Activated naive CD4-positive, alpha-beta T cell treated with anti-CD3 and anti-CD28 coated beads, Interleukin-2, amount 10 ng/mL, durations not matched to agents 7 days and 5 days (primary cell): ENCODE data around the gene LAGE3.

ENCODE experiments used
- CTCF ChIA-PET: fragments of 350-600 bp; sonication (Branson Sonifier 250); formaldehyde crosslinking; loops from one replicate; lab custom pipeline; 2021; ENCODE audit warnings: antibody characterized with exemption; lab: Charles Lee
- DNase-seq: peaks from one replicate; pipeline ENCODE4 v3.0.0-alpha.2; 2020
- H3K27ac Mint-ChIP-seq: one replicate; pipeline ENCODE4 v1.8.0; 2021; ENCODE audit warnings: mild to moderate bottlenecking, moderate library complexity, mixed read lengths
- H3K27me3 Mint-ChIP-seq: one replicate; pipeline ENCODE4 v1.8.0; 2021; ENCODE audit warnings: mild to moderate bottlenecking, mixed read lengths
- H3K36me3 Mint-ChIP-seq: one replicate; pipeline ENCODE4 v1.8.0; 2021; ENCODE audit warnings: mixed read lengths
- H3K4me1 Mint-ChIP-seq: one replicate; pipeline ENCODE4 v1.8.0; 2021; ENCODE audit warnings: mixed read lengths
- H3K4me3 Mint-ChIP-seq: one replicate; pipeline ENCODE4 v1.8.0; 2021; ENCODE audit warnings: mild to moderate bottlenecking, moderate library complexity, mixed read lengths
- H3K9me3 Mint-ChIP-seq: one replicate; pipeline ENCODE4 v1.8.0; 2021; ENCODE audit warnings: mixed read lengths

Gene LAGE3

DNA sequence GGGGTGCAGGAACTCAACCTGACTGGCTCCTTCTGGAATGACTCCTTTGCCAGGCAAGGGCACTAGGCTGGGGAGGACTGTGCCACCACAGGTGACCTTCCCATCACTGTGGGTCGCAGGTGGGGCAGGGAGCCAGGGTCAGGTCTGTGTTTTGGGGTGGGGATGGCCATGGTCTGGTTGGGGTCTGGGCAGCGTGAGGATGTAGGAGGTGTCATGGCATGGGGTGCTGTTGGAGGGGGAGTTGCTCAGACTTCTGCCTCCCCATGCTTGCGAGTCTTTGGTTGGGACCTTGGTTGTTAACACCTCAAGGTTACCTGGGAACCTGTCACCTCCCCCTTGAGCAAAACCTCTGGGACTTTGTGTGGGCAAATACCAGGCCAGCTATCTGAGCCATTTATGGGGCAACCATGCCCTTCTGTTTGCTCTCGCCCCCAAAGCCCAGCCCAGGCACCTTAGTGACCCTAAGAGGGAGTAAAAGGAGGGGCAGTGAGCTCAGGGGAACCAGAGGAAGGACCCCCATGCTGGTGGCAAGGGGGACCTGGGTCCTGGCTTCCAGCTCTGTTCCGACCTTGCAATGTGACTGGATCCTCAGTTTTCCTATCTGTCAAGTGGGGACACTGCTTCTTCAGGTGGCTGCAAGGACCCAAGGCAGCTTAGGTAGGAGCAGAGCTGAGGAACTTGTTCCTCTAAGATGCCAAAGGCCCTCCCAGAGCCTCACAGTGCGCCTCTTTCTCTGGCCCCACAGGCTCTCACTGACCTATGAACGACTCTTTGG lies 44.5 kb downstream of the LAGE3 start:
- Mint-ChIP-seq H3K4me3 (no peak overlapping the region), H3K36me3 (peaks cover 16% of the 10 kb centered on the region), H3K4me1 (peaks cover 32% of the 10 kb centered on the region), H3K9me3 (no peaks in the 10 kb centered on the region), H3K27ac (no peak overlapping the region), H3K27me3 (peaks cover 4% of the 10 kb centered on the region)
- CTCF ChIA-PET, result no interaction called here
- no peak for DNase-seq

DNA sequence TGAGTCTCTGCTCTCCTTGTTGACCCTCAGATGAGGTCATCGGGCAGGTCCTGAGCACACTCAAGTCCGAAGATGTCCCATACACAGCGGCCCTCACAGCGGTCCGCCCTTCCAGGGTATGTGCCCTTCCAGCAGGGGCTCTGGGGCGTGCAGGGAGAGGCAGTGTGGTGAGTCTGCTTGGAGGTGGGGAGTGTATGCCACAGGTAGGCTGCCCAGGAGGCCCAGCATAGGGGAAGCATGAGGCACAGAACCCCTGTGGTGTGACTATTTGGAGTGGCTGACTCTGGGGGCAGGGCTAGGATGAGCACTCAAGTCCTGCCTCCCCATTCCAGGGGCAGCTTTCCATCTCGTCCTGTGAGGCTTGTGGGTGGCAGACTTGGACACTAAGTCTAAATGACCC lies 45.5 kb downstream of the LAGE3 start:
- CTCF ChIA-PET, result no interaction called here
- H3K4me1 Mint-ChIP-seq, result peaks cover 34% of the 10 kb centered on the region
- H3K36me3 Mint-ChIP-seq, result peaks cover 16% of the 10 kb centered on the region
- no peaks in the 10 kb centered on the region for H3K9me3 Mint-ChIP-seq
- no peak overlapping the region for H3K4me3 Mint-ChIP-seq
- H3K27me3 Mint-ChIP-seq, result peaks cover 4% of the 10 kb centered on the region
- no peak overlapping the region for H3K27ac Mint-ChIP-seq
- DNase-seq, result no peak

DNA sequence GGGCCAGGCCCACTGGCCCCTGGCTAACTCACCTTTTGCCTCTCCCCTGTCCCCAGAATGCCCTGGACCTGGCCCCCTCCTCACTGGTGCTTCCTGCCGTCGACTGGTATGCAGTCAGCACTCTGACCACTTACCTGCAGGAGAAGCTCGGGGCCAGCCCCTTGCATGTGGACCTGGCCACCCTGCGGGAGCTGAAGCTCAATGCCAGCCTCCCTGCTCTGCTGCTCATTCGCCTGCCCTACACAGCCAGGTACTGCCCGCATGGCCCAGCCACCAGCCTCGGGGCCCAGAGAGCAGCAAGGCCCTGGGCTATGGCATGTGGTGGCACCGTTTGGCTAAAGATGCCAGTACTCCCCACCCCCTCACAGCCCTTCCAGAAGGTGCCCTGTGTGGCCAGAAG lies 46.9 kb downstream of the LAGE3 start:
- no peaks in the 10 kb centered on the region for H3K9me3 Mint-ChIP-seq
- H3K27me3 Mint-ChIP-seq, result no peaks in the 10 kb centered on the region
- no peak overlapping the region for H3K4me3 Mint-ChIP-seq
- DNase-seq, result no peak
- H3K4me1 Mint-ChIP-seq, result peaks cover 34% of the 10 kb centered on the region
- H3K36me3 Mint-ChIP-seq, result peaks cover 14% of the 10 kb centered on the region
- no peak overlapping the region for H3K27ac Mint-ChIP-seq
- CTCF ChIA-PET, result no interaction called here

DNA sequence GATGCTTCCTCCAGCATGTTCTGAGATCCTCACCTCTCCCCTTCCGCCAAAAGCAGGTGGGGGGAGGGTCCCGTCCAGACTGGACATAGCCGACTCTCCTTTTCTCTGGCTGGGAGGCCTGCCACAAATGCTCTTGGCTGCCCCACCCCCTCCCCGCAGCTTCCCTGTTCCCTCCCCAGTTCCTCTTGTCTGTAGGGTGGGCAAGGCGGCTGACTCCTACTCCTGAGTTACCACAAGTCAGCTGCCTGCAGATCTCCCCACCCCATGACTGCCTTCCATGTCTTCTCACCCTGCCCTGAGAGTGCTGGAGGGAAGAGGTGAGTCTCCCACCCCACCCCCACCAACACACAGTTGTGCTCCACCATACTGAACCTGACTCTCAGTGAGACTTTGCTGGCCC lies 47.7 kb downstream of the LAGE3 start:
- no peak for DNase-seq
- H3K4me3 Mint-ChIP-seq, result no peak overlapping the region
- no peaks in the 10 kb centered on the region for H3K27me3 Mint-ChIP-seq
- CTCF ChIA-PET, result no interaction called here
- H3K27ac Mint-ChIP-seq, result no peak overlapping the region
- H3K4me1 Mint-ChIP-seq, result peaks cover 35% of the 10 kb centered on the region
- no peaks in the 10 kb centered on the region for H3K9me3 Mint-ChIP-seq
- H3K36me3 Mint-ChIP-seq, result peaks cover 14% of the 10 kb centered on the region

DNA sequence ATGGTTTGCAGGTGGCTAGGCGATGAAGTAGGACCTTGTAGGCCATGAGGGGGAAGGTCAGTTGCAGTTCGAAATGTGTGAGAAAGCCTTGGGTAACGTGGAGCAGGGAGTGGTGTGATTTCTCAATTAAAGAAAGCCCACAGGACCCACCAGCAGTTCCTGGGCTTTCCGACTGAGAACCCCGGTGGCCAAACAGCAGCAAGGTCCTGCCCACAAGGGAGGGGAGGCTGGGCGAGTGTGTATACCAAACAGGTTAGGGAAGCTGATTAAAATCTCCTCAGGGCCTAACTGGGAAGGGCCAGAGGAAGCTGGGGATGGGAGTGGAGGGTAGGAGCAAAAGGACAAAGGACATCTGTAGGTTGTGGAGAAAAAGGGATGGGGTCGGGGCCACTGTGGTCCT lies 48.2 kb downstream of the LAGE3 start:
- DNase-seq, result no peak
- Mint-ChIP-seq H3K4me3 (no peak overlapping the region), H3K36me3 (peaks cover 9% of the 10 kb centered on the region), H3K9me3 (no peaks in the 10 kb centered on the region), H3K27me3 (no peaks in the 10 kb centered on the region), H3K27ac (no peak overlapping the region), H3K4me1 (peaks cover 31% of the 10 kb centered on the region)
- CTCF ChIA-PET, result no interaction called here

DNA sequence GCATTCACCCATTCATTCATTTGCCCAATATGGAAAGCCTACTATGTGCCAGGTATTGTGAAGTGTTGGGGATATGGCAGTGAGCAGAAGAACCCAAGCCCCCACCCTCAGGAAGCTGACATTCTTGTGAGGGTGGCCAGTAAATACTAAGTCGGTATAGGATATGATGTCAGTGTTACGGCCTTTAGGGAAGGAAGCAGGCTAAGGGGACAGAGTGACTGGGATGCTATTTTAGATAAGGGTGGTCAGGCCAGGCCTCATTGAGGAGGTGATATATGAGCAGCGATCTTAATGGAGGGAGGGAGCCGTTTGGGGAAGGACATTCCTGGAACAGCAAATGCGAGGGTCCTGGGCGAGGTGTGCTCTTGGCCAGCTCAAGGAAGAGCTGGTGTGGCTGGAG lies 48.6 kb downstream of the LAGE3 start:
- DNase-seq, result no peak
- Mint-ChIP-seq H3K9me3 (no peaks in the 10 kb centered on the region), H3K27ac (peak overlapping the region; percentile 16), H3K4me3 (no peak overlapping the region), H3K36me3 (peaks cover 8% of the 10 kb centered on the region), H3K4me1 (peaks cover 30% of the 10 kb centered on the region), H3K27me3 (no peaks in the 10 kb centered on the region)
- CTCF ChIA-PET, result no interaction called here

DNA sequence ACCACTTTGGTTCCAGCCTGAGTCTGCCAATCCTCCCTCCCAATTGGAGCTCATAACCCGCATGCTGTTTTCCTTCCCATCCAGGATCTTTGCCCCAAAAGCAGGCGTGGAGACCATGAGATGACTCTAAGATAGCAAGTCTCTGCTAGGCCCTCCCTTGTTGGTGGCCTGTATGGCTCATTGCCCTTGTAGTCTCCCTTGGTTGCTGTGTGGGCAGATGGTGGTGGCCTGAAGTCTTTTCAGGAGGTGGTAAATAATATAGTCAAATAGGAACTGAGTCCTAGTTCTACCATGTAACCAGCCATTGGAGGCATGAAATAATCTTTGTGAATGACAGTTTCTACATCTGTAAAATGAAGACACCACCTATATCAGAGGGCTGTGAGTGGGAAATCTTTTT lies 49.4 kb downstream of the LAGE3 start:
- no peak for DNase-seq
- no peaks in the 10 kb centered on the region for H3K9me3 Mint-ChIP-seq
- H3K4me1 Mint-ChIP-seq, result peaks cover 30% of the 10 kb centered on the region
- H3K36me3 Mint-ChIP-seq, result peaks cover 8% of the 10 kb centered on the region
- peak overlapping the region; percentile 75 for H3K4me3 Mint-ChIP-seq
- CTCF ChIA-PET, result no interaction called here
- peak overlapping the region; percentile 82 for H3K27ac Mint-ChIP-seq
- no peaks in the 10 kb centered on the region for H3K27me3 Mint-ChIP-seq

DNA sequence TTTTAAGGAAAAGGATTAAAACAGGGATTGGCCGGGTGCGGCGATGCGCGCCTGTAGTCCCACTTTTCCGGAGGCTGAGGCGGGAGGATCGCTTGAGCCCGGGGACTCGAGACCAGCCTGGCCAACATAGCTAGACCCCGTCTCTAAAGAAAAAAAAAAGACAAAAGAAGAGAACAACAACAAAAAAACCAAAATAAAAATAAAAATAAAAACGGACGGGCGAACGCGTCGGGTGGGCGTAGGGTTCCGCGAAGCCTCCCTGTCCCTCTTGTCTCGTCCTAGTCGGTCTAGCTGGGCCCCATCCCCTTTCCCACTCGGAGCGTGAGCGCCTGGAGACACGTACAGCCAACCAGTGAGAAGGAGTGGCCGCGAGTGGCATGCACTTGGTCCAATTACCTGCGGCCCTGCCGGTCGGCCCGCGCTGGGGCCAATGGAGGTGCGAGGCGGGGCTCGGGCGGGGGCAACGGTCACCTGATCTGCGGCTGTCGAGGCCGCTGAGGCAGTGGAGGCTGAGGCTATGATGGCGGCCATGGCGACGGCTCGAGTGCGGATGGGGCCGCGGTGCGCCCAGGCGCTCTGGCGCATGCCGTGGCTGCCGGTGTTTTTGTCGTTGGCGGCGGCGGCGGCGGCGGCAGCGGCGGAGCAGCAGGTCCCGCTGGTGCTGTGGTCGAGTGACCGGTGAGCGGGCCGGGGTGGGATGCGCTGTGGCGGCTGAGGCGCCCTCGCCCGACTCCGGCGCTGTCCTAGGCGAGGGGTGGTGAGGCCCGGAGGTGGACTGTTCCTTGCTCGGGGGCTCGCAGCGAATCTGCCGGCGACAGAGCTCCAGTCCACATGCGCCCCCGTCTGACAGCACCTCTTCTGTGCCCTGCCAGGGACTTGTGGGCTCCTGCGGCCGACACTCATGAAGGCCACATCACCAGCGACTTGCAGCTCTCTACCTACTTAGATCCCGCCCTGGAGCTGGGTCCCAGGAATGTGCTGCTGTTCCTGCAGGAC lies 50.6 kb downstream of the LAGE3 start, which contains the start of gene ATP6AP1:
Gene ATP6AP1, plus strand, starts transcription at position 502 of the 996 bp plus-strand sequence. Its CDS starts 16 bp downstream, at position 518.
- Mint-ChIP-seq H3K4me3 (peak within 1 kb of the TSS; percentile 75), H3K4me1 (peaks cover 36% of the 10 kb centered on the region), H3K27me3 (no peaks in the 10 kb centered on the region), H3K27ac (peak within 1 kb of the TSS; percentile 82), H3K36me3 (peaks cover 8% of the 10 kb centered on the region), H3K9me3 (no peaks in the 10 kb centered on the region)
- CTCF ChIA-PET, result no interaction called here
- DNase-seq, result peak; percentile 93
